Left renal pelvis (tissue), 4 donors: ENCODE measurements around the gene PIGB. TPM values are rescaled to one million over a fixed set of nuclear protein-coding genes. Genes with fewer than 3 reads are reported as not detected.
"Not testable (repeated sequence)": the region's sequence is repeated elsewhere in the genome, so short reads cannot be mapped to it uniquely, and the experiment has no call there.

Source experiments
- DNase-seq, 4 donors: peaks; one replicate each; pipeline ENCODE4 v3.0.0-alpha.2; 2013; ENCODE audit warnings: low read depth in 4 of 4, low spot score in 3 of 4
- polyA plus RNA-seq, 4 donors: library from polyadenylated mRNA; unstranded; fragments of 120-200 nt; gene quantifications; one replicate each; pipeline ENCODE4 v1.2.1, GENCODE V29; 2013; ENCODE audit not compliant: insufficient read length in 4 of 4

PIGB gene
- polyA plus RNA-seq, 4 donors = 16.9 to 26.0 (median 20.0) TPM

GRCh38 chr15:55290528-55291057 is 28.4 kb upstream of the PIGB start:
- peak in 3 of 4 donors; percentile 64 to 73 (median 68) for DNase-seq

GRCh38 chr15:55297315-55297714 is 21.7 kb upstream of the PIGB start:
- no peak for DNase-seq

DNA sequence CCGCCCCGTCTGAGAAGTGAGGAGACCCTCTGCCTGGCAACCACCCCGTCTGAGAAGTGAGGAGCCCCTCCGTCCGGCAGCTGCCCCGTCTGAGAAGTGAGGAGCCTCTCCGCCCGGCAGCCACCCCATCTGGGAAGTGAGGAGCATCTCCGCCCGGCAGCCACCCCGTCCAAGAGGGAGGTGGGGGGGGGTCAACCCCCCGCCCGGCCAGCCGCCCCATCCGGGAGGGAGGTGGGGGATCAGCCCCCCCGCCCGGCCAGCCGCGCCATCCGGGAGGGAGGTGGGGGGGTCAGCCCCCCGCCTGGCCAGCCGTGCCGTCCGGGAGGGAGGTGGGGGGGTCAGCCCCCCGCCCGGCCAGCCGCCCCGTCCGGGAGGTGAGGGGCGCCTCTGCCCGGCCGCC is 16.2 kb upstream of the PIGB start:
- DNase-seq = not testable (repeated sequence)

GRCh38 chr15:55319537-55320237 is 665 bp downstream of the PIGB start:
- DNase-seq = no peak

GRCh38 chr15:55320238-55320550 is 1.2 kb downstream of the PIGB start:
- DNase-seq = no peak

DNA sequence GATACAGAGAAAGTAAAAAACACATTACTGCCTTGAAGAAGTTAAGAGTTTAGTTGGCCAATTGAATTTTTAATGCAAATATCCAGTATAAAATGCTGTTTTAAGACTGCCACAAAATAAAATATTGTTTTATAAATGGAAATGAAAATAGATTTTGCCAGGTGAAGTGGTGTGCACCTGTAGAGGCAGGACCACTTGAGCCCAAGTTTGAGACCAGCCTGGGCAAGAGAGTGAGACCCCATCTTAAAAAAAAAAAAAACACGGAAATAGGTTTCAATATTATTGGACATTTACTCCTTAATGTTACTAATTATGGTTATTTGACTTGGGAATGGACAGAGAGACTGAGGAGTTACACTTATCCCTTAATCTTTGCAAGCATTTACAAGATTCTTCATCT is 1.9 kb downstream of the PIGB start:
- DNase-seq = no peak

GRCh38 chr15:55322467-55322866 is 3.4 kb downstream of the PIGB start:
- no peak for DNase-seq

DNA sequence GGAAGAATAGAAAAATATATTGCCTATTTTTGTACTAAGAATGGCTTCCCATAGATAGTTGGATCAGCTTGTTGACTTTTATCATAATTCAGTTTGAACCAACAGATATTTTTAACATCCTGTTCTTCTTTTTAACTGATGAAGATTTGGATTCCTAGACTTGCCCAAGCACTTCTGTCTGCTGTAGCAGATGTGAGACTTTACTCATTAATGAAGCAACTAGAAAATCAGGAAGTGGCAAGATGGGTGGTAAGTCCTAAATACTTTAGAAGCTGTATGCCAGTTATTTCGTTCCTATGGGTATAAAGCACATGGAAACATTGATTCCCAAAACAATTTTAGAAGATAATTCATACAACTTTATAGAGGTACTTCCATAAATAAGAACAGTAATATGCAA is 8.4 kb downstream of the PIGB start:
- DNase-seq = no peak

DNA sequence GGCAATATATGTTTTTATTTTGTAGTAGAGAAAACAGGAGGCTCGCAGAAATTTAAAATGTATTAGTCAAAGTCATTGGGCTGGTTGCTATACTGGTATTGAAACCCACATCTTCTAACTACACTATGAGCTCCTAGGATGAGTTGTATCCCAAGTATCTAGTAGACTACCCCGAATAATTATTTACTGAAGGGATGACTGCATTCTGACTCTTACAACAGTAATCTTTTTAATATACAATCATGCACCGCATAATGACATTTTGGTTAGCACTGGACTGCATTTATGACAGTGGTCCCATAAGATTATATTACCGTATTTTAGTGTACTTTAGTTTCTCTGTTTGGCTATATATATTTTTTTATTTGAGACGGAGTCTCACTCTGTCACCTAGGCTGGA is 15.3 kb downstream of the PIGB start:
- no peak for DNase-seq

GRCh38 chr15:55334997-55335396 is 16.0 kb downstream of the PIGB start:
- no peak for DNase-seq

DNA sequence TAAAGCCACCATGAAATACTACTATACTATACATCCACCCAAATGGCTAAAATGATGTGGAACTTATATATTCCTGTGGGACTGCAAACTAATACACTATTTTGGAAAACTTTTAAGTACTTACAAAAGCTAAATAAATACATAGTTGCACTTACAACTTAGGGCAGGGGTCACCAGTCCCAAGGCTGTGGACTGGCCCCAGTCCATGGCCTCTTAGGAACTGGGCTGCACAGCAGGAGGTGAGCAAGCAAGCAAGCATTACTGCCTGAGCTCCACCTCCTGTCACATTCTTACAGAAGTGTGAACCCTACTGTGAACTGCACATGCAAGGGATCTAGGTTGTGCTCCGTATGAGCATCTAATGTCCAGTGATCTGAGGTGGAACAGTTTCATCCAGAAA is 18.1 kb downstream of the PIGB start:
- no peak for DNase-seq

DNA sequence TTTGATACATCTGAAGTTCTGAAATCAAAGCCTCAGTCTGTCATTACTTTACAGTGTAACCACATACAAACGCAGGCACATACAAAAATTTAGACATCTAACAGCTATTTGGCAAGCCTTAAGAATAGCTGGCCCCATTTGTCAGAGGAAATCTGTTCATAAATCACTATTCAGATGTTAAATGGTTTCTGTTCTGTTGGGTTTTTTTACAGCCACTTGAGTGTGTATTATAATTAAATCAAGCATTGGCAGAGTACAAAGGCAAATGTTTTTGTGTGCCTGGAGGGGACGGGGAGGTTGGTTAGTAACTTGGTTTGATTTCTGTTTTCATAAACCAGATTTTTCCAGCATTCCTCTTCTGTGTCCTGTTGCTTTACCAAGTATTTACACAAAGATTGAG is 24.1 kb downstream of the PIGB start:
- DNase-seq = no peak

DNA sequence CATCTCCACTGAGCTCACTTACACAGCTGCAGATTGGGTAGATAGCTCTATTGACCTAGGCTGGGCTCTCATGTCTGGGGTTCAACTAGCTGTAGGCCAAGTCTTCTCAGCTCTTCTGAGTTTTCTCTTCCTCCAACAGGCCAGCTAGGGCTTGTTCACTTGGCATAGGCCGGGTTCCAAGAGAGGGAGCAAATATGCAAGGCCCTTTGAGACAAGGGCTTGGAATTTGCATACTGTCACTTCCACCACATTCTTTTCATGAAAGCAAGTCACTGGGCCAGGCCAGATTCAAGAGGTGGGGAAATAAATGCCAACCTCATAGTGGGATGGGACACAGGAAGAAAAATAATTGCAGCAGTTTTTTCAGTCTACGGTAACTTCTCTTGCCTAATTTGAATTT is 25.2 kb downstream of the PIGB start:
- DNase-seq = no peak

GRCh38 chr15:55348281-55348778 is 29.3 kb downstream of the PIGB start:
- DNase-seq = no peak

- DNase-seq = no peak
These were observed 30.3 kb downstream of the PIGB start for GRCh38 chr15:55349282-55349681.

- no peak for DNase-seq
These were observed 34.0 kb downstream of the PIGB start for GRCh38 chr15:55353025-55353424.

GRCh38 chr15:55356985-55357585 is 38.1 kb downstream of the PIGB start:
- DNase-seq = no peak

- DNase-seq = no peak
These were observed 38.8 kb downstream of the PIGB start for GRCh38 chr15:55357774-55358173.

DNA sequence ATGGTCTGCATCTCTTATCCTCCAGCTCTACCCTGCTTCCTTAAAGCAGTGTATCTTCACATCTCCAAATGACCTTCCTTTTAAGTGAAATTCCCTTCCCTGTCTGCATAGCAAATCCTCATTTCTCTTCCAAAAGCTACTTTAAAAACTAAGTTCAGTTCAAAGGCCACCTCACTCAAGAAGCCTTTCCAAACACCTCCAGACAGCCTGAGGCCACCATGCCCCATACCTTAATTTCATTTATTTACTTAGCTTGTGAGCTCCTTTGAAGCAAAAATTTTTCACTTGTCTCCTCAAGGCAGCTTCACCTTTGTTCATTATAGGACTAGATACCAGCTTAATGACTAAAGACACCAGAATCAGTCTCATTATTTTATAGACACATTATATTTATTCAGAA is 39.4 kb downstream of the PIGB start:
- no peak for DNase-seq

DNA sequence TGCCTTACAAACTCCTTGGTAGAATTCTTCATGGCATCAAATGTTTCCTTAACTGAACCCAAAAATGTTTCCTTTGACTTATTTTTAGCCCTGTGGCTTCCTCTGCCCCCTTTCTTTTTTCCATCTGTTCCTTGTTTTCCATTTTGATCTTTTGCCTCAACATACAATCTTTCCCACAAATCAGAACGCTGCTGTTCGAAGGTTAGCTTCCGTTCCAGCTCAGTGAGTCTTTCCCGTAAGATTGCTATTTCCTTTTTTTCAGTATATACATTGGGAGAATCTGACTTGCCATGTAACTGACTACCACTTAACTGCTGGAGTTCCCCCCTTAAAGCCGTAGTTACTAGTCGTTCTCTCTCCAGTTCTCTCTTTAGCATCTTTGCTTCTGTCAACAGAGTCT is 41.2 kb downstream of the PIGB start:
- peak in 1 of 4 donors; percentile 20 for DNase-seq

DNA sequence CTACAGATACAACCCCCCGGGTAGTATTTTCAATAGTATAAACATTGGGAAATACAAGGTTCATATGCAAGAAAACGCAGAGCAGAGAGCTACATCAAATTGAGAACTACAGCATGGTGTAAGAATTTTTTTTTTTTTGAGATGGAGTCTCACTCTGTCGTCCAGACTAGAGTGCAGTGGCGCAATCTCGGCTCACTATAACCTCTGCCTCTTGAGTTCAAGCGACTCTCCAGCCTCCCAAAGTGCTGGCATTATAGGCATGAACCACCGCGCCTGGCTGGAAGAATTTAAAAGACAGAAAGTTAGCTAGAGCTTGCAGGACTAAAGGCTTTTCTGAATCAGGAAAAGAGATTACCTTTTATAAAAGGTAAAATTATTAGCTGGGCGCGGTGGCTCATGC is 42.0 kb downstream of the PIGB start:
- no peak for DNase-seq

GRCh38 chr15:55362641-55363040 is 43.6 kb downstream of the PIGB start:
- DNase-seq = no peak
